Measurements from ENCODE around the gene WASF2.

WASF2 gene

GRCh38 chr1:27367160-27367650 lies 122.8 kb downstream of the WASF2 start:
- Histone ChIP-seq H3K4me1 (ENCODE audit: insufficient read depth, low read length, severe bottlenecking) (peaks cover 27% of the 10 kb centered on the region), H2AFZ (ENCODE audit: low read length) (no peak overlapping the region)

GRCh38 chr1:27366411-27367159 lies 123.4 kb downstream of the WASF2 start, which contains the start of gene MAP3K6:
Gene MAP3K6 (minus strand): TSS chr1:27366961. CDS start chr1:27366597, 364 bp downstream.
- H3K4me2 ChIP-seq (ENCODE audit: low read length): peak within 1 kb of the TSS; percentile 91
- TF ChIP-seq CTCF (IDR thresholded peaks at IDR 0.05; ENCODE audit: low read length) (peak; percentile 49; the same call in 1 of the 2 replicates), EZH2 (IDR thresholded peaks at IDR 0.05; ENCODE audit: borderline replicate concordance, low read length) (no peak)
- no peaks in the 10 kb centered on the region for H4K20me1 ChIP-seq (ENCODE audit: insufficient read depth, low read length)
- H3K79me2 ChIP-seq (ENCODE audit: insufficient read depth, low read length): no peaks in the 10 kb centered on the region
- no peak within 1 kb of the TSS for H2AFZ ChIP-seq (ENCODE audit: low read length)
- H3K36me3 ChIP-seq (ENCODE audit: insufficient read depth, low read length): no peaks in the 10 kb centered on the region
- H3K9ac ChIP-seq (ENCODE audit: low read length): peak within 1 kb of the TSS; percentile 57
- H3K9me2 ChIP-seq (ENCODE audit: low read depth, low read length): no peaks in the 10 kb centered on the region
- peaks cover 27% of the 10 kb centered on the region for H3K4me1 ChIP-seq (ENCODE audit: insufficient read depth, low read length, severe bottlenecking)
- H3K27ac ChIP-seq (ENCODE audit: low read depth, low read length, poor library complexity, severe bottlenecking): no peak within 1 kb of the TSS
- peak within 1 kb of the TSS; percentile 69 for H3K4me3 ChIP-seq (ENCODE audit: low read depth, low read length, poor library complexity, severe bottlenecking)
- H3F3A ChIP-seq (ENCODE audit: insufficient read depth, low read length): no peaks in the 10 kb centered on the region
- H3K27me3 ChIP-seq (ENCODE audit: insufficient read depth, low read length): no peaks in the 10 kb centered on the region
- no peaks in the 10 kb centered on the region for H3K9me3 ChIP-seq (ENCODE audit: low read length)

More at GRCh38 chr1:27367160-27367650, 122.8 kb downstream of the WASF2 start:
- H3K4me3 ChIP-seq (ENCODE audit: low read depth, low read length, poor library complexity, severe bottlenecking): no peak overlapping the region
- H3K27me3 ChIP-seq (ENCODE audit: insufficient read depth, low read length): no peaks in the 10 kb centered on the region
- H4K20me1 ChIP-seq (ENCODE audit: insufficient read depth, low read length): no peaks in the 10 kb centered on the region
- H3K9me3 ChIP-seq (ENCODE audit: low read length): no peaks in the 10 kb centered on the region
- H3K79me2 ChIP-seq (ENCODE audit: insufficient read depth, low read length): no peaks in the 10 kb centered on the region
- no peaks in the 10 kb centered on the region for H3K36me3 ChIP-seq (ENCODE audit: insufficient read depth, low read length)
- H3F3A ChIP-seq (ENCODE audit: insufficient read depth, low read length): no peaks in the 10 kb centered on the region
- no peak for TF ChIP-seq CTCF (IDR thresholded peaks at IDR 0.05; ENCODE audit: low read length)
- TF ChIP-seq EZH2 (IDR thresholded peaks at IDR 0.05; ENCODE audit: borderline replicate concordance, low read length): no peak
- no peak overlapping the region for H3K27ac ChIP-seq (ENCODE audit: low read depth, low read length, poor library complexity, severe bottlenecking)
- no peaks in the 10 kb centered on the region for H3K9me2 ChIP-seq (ENCODE audit: low read depth, low read length)
- H3K4me2 ChIP-seq (ENCODE audit: low read length): no peak overlapping the region
- no peak overlapping the region for H3K9ac ChIP-seq (ENCODE audit: low read length)

GRCh38 chr1:27366113-27366410 lies 123.9 kb downstream of the WASF2 start:
- Histone ChIP-seq H3K9me2 (ENCODE audit: low read depth, low read length) (no peaks in the 10 kb centered on the region), H3K79me2 (ENCODE audit: insufficient read depth, low read length) (no peaks in the 10 kb centered on the region), H2AFZ (ENCODE audit: low read length) (no peak overlapping the region), H4K20me1 (ENCODE audit: insufficient read depth, low read length) (no peaks in the 10 kb centered on the region), H3K27ac (ENCODE audit: low read depth, low read length, poor library complexity, severe bottlenecking) (no peak overlapping the region), H3K4me2 (ENCODE audit: low read length) (peak overlapping the region; percentile 91), H3K36me3 (ENCODE audit: insufficient read depth, low read length) (no peaks in the 10 kb centered on the region), H3F3A (ENCODE audit: insufficient read depth, low read length) (no peaks in the 10 kb centered on the region), H3K27me3 (ENCODE audit: insufficient read depth, low read length) (no peaks in the 10 kb centered on the region), H3K4me1 (ENCODE audit: insufficient read depth, low read length, severe bottlenecking) (peaks cover 28% of the 10 kb centered on the region), H3K4me3 (ENCODE audit: low read depth, low read length, poor library complexity, severe bottlenecking) (peak overlapping the region; percentile 69), H3K9me3 (ENCODE audit: low read length) (no peaks in the 10 kb centered on the region), H3K9ac (ENCODE audit: low read length) (peak overlapping the region; percentile 57)
- TF ChIP-seq EZH2 (IDR thresholded peaks at IDR 0.05; ENCODE audit: borderline replicate concordance, low read length) (no peak), CTCF (IDR thresholded peaks at IDR 0.05; ENCODE audit: low read length) (no peak)

Measured in OCI-LY1 (cell line).